ENCODE data around the gene MAT1A. TPM values are rescaled to one million over a fixed set of nuclear protein-coding genes. Genes with fewer than 3 reads are reported as not detected.
"Not testable (repeated sequence)": the region's sequence is repeated elsewhere in the genome, so short reads cannot be mapped to it uniquely, and the experiment has no call there.

MAT1A gene
- total RNA-seq, 1 experiment from 2014 or later, result 1.5 TPM

DNA sequence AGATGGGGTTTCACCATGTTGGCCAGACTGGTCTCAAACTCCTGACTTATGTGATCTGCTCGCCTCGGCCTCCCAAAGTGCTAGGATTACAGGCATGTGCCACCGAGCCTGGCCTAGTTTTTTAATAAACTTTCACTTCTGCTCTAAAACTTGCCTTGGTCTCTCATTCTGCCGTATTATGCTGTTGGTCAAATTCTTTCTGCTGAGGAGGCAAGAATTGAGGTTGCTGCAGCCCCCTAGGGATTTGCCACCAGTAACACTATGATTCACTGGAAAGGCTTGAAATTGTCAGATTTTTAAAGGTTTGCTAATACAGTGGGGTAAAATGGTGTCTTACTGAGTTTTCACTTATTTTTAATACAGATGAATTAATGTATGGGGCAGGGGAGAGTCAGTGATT lies 62.7 kb downstream of the MAT1A start:
- H3K4me3 ChIP-seq (ENCODE audit: low read depth in 2 of 2, low read length in 2 of 2); H3K27ac ChIP-seq (ENCODE audit: low read length); DNase-seq (ENCODE audit: low read depth, low spot score); BruUV-seq (replicated peaks); POLR2A ChIA-PET; CTCF ChIA-PET; in situ Hi-C loops (cut with HindIII; ENCODE audit: low pct_unique_long_range_greater_than_20kb, low sequenced_read_pairs); ATAC-seq; H3K36me3 ChIP-seq (ENCODE audit: control insufficient read depth, insufficient read depth, low read length); H3K27me3 ChIP-seq (ENCODE audit: control insufficient read depth, insufficient read depth, low read length); H3K4me1 ChIP-seq (ENCODE audit: control insufficient read depth, insufficient read depth, low read length); H3K9me3 ChIP-seq (ENCODE audit: control insufficient read depth, insufficient read depth, low read depth, low read length); intact Hi-C loops (cut with micrococcal nuclease; ENCODE audit: unreplicated experiment): not testable (repeated sequence)

DNA sequence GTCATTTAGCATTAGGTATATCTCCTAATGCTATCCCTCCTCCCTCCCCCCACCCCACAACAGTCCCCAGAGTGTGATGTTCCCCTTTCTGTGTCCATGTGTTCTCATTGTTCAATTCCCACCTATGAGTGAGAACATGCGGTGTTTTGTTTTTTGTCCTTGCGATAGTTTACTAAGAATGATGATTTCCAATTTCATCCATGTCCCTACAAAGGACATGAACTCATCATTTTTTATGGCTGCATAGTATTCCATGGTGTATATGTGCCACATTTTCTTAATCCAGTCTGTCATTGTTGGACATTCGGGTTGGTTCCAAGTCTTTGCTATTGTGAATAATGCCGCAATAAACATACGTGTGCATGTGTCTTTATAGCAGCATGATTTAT lies 66.4 kb downstream of the MAT1A start:
- H3K4me1 ChIP-seq (ENCODE audit: control insufficient read depth, insufficient read depth, low read length); POLR2A ChIA-PET; H3K27me3 ChIP-seq (ENCODE audit: control insufficient read depth, insufficient read depth, low read length); H3K9me3 ChIP-seq (ENCODE audit: control insufficient read depth, insufficient read depth, low read depth, low read length); BruUV-seq (replicated peaks); H3K36me3 ChIP-seq (ENCODE audit: control insufficient read depth, insufficient read depth, low read length); ATAC-seq; H3K4me3 ChIP-seq (ENCODE audit: low read depth in 2 of 2, low read length in 2 of 2); in situ Hi-C loops (cut with HindIII; ENCODE audit: low pct_unique_long_range_greater_than_20kb, low sequenced_read_pairs); DNase-seq (ENCODE audit: low read depth, low spot score); H3K27ac ChIP-seq (ENCODE audit: low read length): not testable (repeated sequence)
- intact Hi-C loops (cut with micrococcal nuclease; ENCODE audit: unreplicated experiment), result loop anchor here (2.0 kb wide), 1 partner anchor 78 kb away; no protein-coding TSS in a partner anchor
- TF ChIP-seq, protein P1, sequence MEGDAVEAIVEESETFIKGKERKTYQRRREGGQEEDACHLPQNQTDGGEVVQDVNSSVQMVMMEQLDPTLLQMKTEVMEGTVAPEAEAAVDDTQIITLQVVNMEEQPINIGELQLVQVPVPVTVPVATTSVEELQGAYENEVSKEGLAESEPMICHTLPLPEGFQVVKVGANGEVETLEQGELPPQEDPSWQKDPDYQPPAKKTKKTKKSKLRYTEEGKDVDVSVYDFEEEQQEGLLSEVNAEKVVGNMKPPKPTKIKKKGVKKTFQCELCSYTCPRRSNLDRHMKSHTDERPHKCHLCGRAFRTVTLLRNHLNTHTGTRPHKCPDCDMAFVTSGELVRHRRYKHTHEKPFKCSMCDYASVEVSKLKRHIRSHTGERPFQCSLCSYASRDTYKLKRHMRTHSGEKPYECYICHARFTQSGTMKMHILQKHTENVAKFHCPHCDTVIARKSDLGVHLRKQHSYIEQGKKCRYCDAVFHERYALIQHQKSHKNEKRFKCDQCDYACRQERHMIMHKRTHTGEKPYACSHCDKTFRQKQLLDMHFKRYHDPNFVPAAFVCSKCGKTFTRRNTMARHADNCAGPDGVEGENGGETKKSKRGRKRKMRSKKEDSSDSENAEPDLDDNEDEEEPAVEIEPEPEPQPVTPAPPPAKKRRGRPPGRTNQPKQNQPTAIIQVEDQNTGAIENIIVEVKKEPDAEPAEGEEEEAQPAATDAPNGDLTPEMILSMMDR (IDR thresholded peaks at IDR 0.05), result peak; percentile 13; the same call in 1 of the 2 replicates
- CTCF ChIA-PET, result interaction anchor here (0.7 to 1.1 kb wide), 3 partner anchors 79 to 686 kb away, joined by 3 to 44 read pairs (median 3); no protein-coding TSS in a partner anchor

Other genes with a start within 250 kb of the MAT1A start
- gene TMEM254, start 211.0 kb downstream of the MAT1A start, total RNA-seq (2021; ENCODE audit: unreplicated experiment), result 28.8 TPM
- not detected for gene PLAC9, start 156.9 kb downstream of the MAT1A start, total RNA-seq (2021; ENCODE audit: unreplicated experiment)
- gene ANXA11, start 84.1 kb downstream of the MAT1A start, total RNA-seq (2021; ENCODE audit: unreplicated experiment), result 241 TPM
- not detected for gene DYDC1, start 67.1 kb upstream of the MAT1A start, total RNA-seq (2021; ENCODE audit: unreplicated experiment)
- gene DYDC2, start 67.1 kb upstream of the MAT1A start, total RNA-seq (2021; ENCODE audit: unreplicated experiment), result not detected
- 89.0 TPM for gene PRXL2A, start 118.9 kb upstream of the MAT1A start, total RNA-seq (2021; ENCODE audit: unreplicated experiment)
- gene TSPAN14, start 164.7 kb upstream of the MAT1A start, total RNA-seq (2021; ENCODE audit: unreplicated experiment), result 39.0 TPM
- gene SH2D4B, start 248.2 kb upstream of the MAT1A start, total RNA-seq (2021; ENCODE audit: unreplicated experiment), result 0.10 TPM

Data from Panc1 (cell line).